IPS-18c (cell line): ENCODE results near the gene MATCAP1.

ENCODE experiments used
- H3K4me3 ChIP-seq: 2 replicates; pipeline ENCODE4 v1.7.0; 2013; ENCODE audit warnings: low read depth, mild to moderate bottlenecking, low read length, moderate library complexity; ENCODE audit not compliant: insufficient read depth
- H3K9me3 ChIP-seq: one replicate; pipeline ENCODE4 v1.6.1; 2013; ENCODE audit warnings: mild to moderate bottlenecking, low read length, moderate library complexity; ENCODE audit not compliant: control insufficient read depth, insufficient read depth

MATCAP1 gene

GRCh38 chr16:67128887-67129286 is 54.9 kb downstream of the MATCAP1 start:
- Histone ChIP-seq H3K4me3 (no peak overlapping the region), H3K9me3 (no peaks in the 10 kb centered on the region)

GRCh38 chr16:67128417-67128816 is 55.3 kb downstream of the MATCAP1 start:
- no peak overlapping the region for H3K4me3 ChIP-seq
- no peaks in the 10 kb centered on the region for H3K9me3 ChIP-seq
